CD4-positive, alpha-beta T cell treated with Interleukin-6 at 100 ng/mL for 8 hours (primary cell): Measurements from ENCODE around the gene STRA6.

Experiments used
- DNase-seq: peaks from one replicate; pipeline ENCODE4 v3.0.0-alpha.2; 2020; ENCODE audit warnings: mixed read lengths, low spot score

The STRA6 gene

GRCh38 chr15:74202452-74203401 is at the start of gene STRA6:
STRA6 (minus strand) TSS chr15:74202787; CDS start chr15:74202267, 520 bp downstream.
- DNase-seq = no peak

- DNase-seq = no peak
Measured at GRCh38 chr15:74252291-74252690, 49.7 kb upstream of the STRA6 start.

GRCh38 chr15:74251131-74251811 is 48.7 kb upstream of the STRA6 start:
- DNase-seq = no peak

GRCh38 chr15:74250266-74250665 is 47.7 kb upstream of the STRA6 start:
- no peak for DNase-seq

GRCh38 chr15:74245342-74245931 is 42.9 kb upstream of the STRA6 start:
- no peak for DNase-seq

- DNase-seq = no peak
Measured at GRCh38 chr15:74244822-74245341, 42.3 kb upstream of the STRA6 start.

- DNase-seq = no peak
Measured at GRCh38 chr15:74243431-74243830, 40.8 kb upstream of the STRA6 start.

- DNase-seq = no peak
Measured at GRCh38 chr15:74242441-74243185, 40.0 kb upstream of the STRA6 start.

GRCh38 chr15:74240897-74241614 is 38.5 kb upstream of the STRA6 start:
- no peak for DNase-seq

GRCh38 chr15:74240002-74240568 is 37.5 kb upstream of the STRA6 start:
- no peak for DNase-seq

- no peak for DNase-seq
Measured at GRCh38 chr15:74239051-74239705, 36.6 kb upstream of the STRA6 start.

GRCh38 chr15:74235962-74236361 is 33.4 kb upstream of the STRA6 start, which contains the start of gene CCDC33:
CCDC33 (plus strand) TSS chr15:74236326; CDS start chr15:74236720, 394 bp downstream.
- no peak for DNase-seq

GRCh38 chr15:74234598-74234875 is 31.9 kb upstream of the STRA6 start:
- no peak for DNase-seq

GRCh38 chr15:74233851-74234597 is 31.4 kb upstream of the STRA6 start:
- DNase-seq = no peak

GRCh38 chr15:74233373-74233772 is 30.8 kb upstream of the STRA6 start:
- no peak for DNase-seq

GRCh38 chr15:74231475-74231874 is 28.9 kb upstream of the STRA6 start:
- no peak for DNase-seq

GRCh38 chr15:74229686-74230085 is 27.1 kb upstream of the STRA6 start:
- no peak for DNase-seq

GRCh38 chr15:74228723-74229081 is 26.1 kb upstream of the STRA6 start:
- DNase-seq = no peak

- DNase-seq = no peak
Measured at GRCh38 chr15:74227968-74228722, 25.6 kb upstream of the STRA6 start.
